Upper lobe of right lung (tissue), 1 donor: ENCODE results near the gene C16orf95. TPM values are rescaled to one million over a fixed set of nuclear protein-coding genes. Genes with fewer than 3 reads are reported as not detected.

Experiments used
- ATAC-seq: fragments of 200-7000 bp; cut with Tn5 transposase; one replicate; pipeline ENCODE4 v1.9.1; 2020; ENCODE audit warnings: mild to moderate bottlenecking, moderate library complexity
- DNase-seq: peaks from one replicate; pipeline ENCODE4 v3.0.0-alpha.2; 2020
- H3K27ac ChIP-seq: fragments of 200-600 bp; one replicate; pipeline ENCODE4 v1.8.0; 2022
- H3K27me3 ChIP-seq: fragments of 200-600 bp; one replicate; pipeline ENCODE4 v1.8.0; 2022; ENCODE audit warnings: mild to moderate bottlenecking
- H3K36me3 ChIP-seq: fragments of 200-600 bp; one replicate; pipeline ENCODE4 v1.8.0; 2022
- H3K4me1 ChIP-seq: fragments of 200-600 bp; one replicate; pipeline ENCODE4 v1.8.0; 2022
- H3K4me3 ChIP-seq: fragments of 200-600 bp; one replicate; pipeline ENCODE4 v1.8.0; 2022; ENCODE audit warnings: mild to moderate bottlenecking
- H3K9me3 ChIP-seq: fragments of 200-600 bp; one replicate; pipeline ENCODE4 v1.8.0; 2022
- CTCF ChIP-seq: fragments of 200-600 bp; IDR thresholded peaks from one replicate; pipeline ENCODE4 v1.8.0; 2022; ENCODE audit warnings: antibody characterized with exemption
- intact Hi-C: fragments of 100-400 bp; cut with DNase I; formaldehyde crosslinking; loops from one replicate; pipeline ENCODE4 v1.11.0; 2022
- total RNA-seq: library from RNA; stranded (reverse); fragmentation: NEBNext Ultra II Directional; extraction: Animal tissue kit (Norgen Biotek cat#: 25700); gene quantifications from one replicate; pipeline ENCODE4 v1.2.1, GENCODE V29; 2021
- donor health status: DM: no; HTN: yes; CAD: no; lungs with severe emphysema.

C16orf95 gene
- total RNA-seq, 1 donor from 2014 or later = 3.0 TPM

DNA sequence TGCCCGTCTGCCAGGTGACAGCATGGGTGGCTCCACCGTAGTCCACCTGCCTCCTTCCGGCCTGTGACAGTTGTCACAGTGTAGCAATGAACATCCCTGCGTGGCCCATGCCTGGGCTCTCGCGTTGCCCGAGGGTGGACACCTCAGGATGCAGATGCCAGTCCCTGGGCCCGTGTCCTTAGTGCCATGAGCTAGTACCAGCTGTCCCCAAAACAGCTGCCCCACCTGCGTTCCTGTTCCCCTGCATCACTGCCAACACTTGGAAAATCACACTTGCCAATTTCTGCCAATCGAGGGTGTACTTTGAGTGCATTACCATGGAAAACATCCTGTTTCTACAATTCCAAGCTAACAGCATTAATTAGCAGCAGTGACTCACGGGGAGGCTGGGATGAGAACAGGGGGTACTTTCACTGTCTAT is 9.0 kb upstream of the C16orf95 start:
- Histone ChIP-seq H3K4me3 (no peak overlapping the region), H3K27ac (no peak overlapping the region), H3K36me3 (peaks cover 18% of the 10 kb centered on the region), H3K27me3 (no peaks in the 10 kb centered on the region), H3K9me3 (no peaks in the 10 kb centered on the region), H3K4me1 (peaks cover 3% of the 10 kb centered on the region)
- no peak for TF ChIP-seq CTCF
- intact Hi-C loops = loop anchor here (10.0 kb wide), 2 partner anchors 59 to 319 kb away; partner anchors contain the start of gene FBXO31
- ATAC-seq (no peak), DNase-seq (no peak)

- DNase-seq (no peak), ATAC-seq (no peak)
- Histone ChIP-seq H3K4me3 (no peak overlapping the region), H3K27me3 (no peaks in the 10 kb centered on the region), H3K4me1 (peaks cover 3% of the 10 kb centered on the region), H3K9me3 (no peaks in the 10 kb centered on the region), H3K27ac (no peak overlapping the region), H3K36me3 (peaks cover 11% of the 10 kb centered on the region)
- intact Hi-C loops = loop anchor here (10.0 kb wide), 2 partner anchors 59 to 319 kb away; partner anchors contain the start of gene FBXO31
- TF ChIP-seq CTCF = no peak
Measured at GRCh38 chr16:87325423-87325858, 8.2 kb upstream of the C16orf95 start.

- intact Hi-C loops = loop anchor here (10.0 kb wide), 2 partner anchors 60 to 320 kb away; partner anchors contain the start of gene FBXO31
- DNase-seq = no peak
- Histone ChIP-seq H3K36me3 (peaks cover 3% of the 10 kb centered on the region), H3K9me3 (no peaks in the 10 kb centered on the region), H3K4me3 (no peak overlapping the region), H3K4me1 (peaks cover 3% of the 10 kb centered on the region), H3K27me3 (no peaks in the 10 kb centered on the region), H3K27ac (no peak overlapping the region)
- peak; percentile 69 for ATAC-seq
- TF ChIP-seq CTCF = peak; percentile 83
Measured at GRCh38 chr16:87324411-87325275, 7.5 kb upstream of the C16orf95 start.

- Histone ChIP-seq H3K9me3 (no peaks in the 10 kb centered on the region), H3K36me3 (no peaks in the 10 kb centered on the region), H3K4me1 (peaks cover 3% of the 10 kb centered on the region), H3K27ac (no peak overlapping the region), H3K27me3 (no peaks in the 10 kb centered on the region), H3K4me3 (no peak overlapping the region)
- no peak for TF ChIP-seq CTCF
- DNase-seq (no peak), ATAC-seq (no peak)
- intact Hi-C loops = loop anchor here (10.0 kb wide), 2 partner anchors 61 to 321 kb away; partner anchors contain the start of gene FBXO31
Measured at GRCh38 chr16:87323727-87324410, 6.7 kb upstream of the C16orf95 start.

- Histone ChIP-seq H3K4me1 (peaks cover 9% of the 10 kb centered on the region), H3K4me3 (no peak overlapping the region), H3K27me3 (no peaks in the 10 kb centered on the region), H3K27ac (no peak overlapping the region), H3K9me3 (no peaks in the 10 kb centered on the region), H3K36me3 (no peaks in the 10 kb centered on the region)
- ATAC-seq (no peak), DNase-seq (no peak)
- TF ChIP-seq CTCF = no peak
- intact Hi-C loops = loop anchor here (10.0 kb wide), 2 partner anchors 62 to 322 kb away; partner anchors contain the start of gene FBXO31
Measured at GRCh38 chr16:87322833-87323726, 5.9 kb upstream of the C16orf95 start.
